HepG2 (cell line): ENCODE measurements around the gene TRIM54. TPM values are rescaled to one million over a fixed set of nuclear protein-coding genes. Genes with fewer than 3 reads are reported as not detected.

ENCODE experiments used
- BCL6 ChIP-seq: IDR thresholded peaks from 2 replicates; pipeline ENCODE4 v1.6.1; 2016; ENCODE audit warnings: missing genetic modification reagents, missing compliant biosample characterization
- FLYWCH1 ChIP-seq: sonication (generic); formaldehyde crosslinking; IDR thresholded peaks from 2 replicates; pipeline ENCODE4 v1.8.1; 2023; ENCODE audit warnings: mild to moderate bottlenecking, missing genetic modification reagents
- FOSL1 ChIP-seq: sonication (generic); formaldehyde crosslinking; IDR thresholded peaks from 2 replicates; pipeline ENCODE4 v1.9.0; 2021; ENCODE audit warnings: missing genetic modification reagents, borderline replicate concordance
- GATA4 ChIP-seq: sonication (generic); IDR thresholded peaks from 2 replicates; pipeline ENCODE4 v1.6.1; 2016; ENCODE audit warnings: antibody characterized with exemption, low read depth, borderline replicate concordance
- GFI1 ChIP-seq: sonication (generic); formaldehyde crosslinking; IDR thresholded peaks from 2 replicates; pipeline ENCODE4 v1.5.0; 2020; ENCODE audit warnings: missing genetic modification reagents, mild to moderate bottlenecking, borderline replicate concordance
- GTF2F1 ChIP-seq: fragments of 150-350 bp; IDR thresholded peaks from 2 replicates; pipeline ENCODE4 v1.6.1; 2014; ENCODE audit warnings: low read length
- HMGXB4 ChIP-seq, 2 experiments: sonication (generic) in 1 of 2; formaldehyde crosslinking in 1 of 2; IDR thresholded peaks; 2 replicates each; pipeline versions ENCODE4 v1.4.0 to v1.6.1; 2018 to 2020; ENCODE audit warnings: missing genetic modification reagents in 2 of 2, borderline replicate concordance in 1 of 2, low read depth in 1 of 2, mild to moderate bottlenecking in 1 of 2, missing biosample characterization in 1 of 2
- NCOA2 ChIP-seq: sonication (generic); formaldehyde crosslinking; IDR thresholded peaks from 2 replicates; pipeline ENCODE4 v1.8.0; 2022; ENCODE audit warnings: inconsistent platforms
- PAX8 ChIP-seq: sonication (generic); formaldehyde crosslinking; IDR thresholded peaks from 2 replicates; pipeline ENCODE4 v1.8.0; 2022; ENCODE audit warnings: mild to moderate bottlenecking, missing genetic modification reagents, borderline replicate concordance
- THAP9 ChIP-seq: sonication (generic); formaldehyde crosslinking; IDR thresholded peaks from 2 replicates; pipeline ENCODE4; 2020; ENCODE audit warnings: missing genetic modification reagents, mild to moderate bottlenecking, borderline replicate concordance
- TRIM22 ChIP-seq: fragments of 450-650 bp; IDR thresholded peaks from 2 replicates; pipeline ENCODE4 v1.6.1; 2017
- ZBTB20 ChIP-seq: sonication (generic); formaldehyde crosslinking; IDR thresholded peaks from 2 replicates; pipeline ENCODE4 v1.8.1; 2023; ENCODE audit warnings: missing genetic modification reagents, low read depth, mild to moderate bottlenecking, borderline replicate concordance
- ZBTB7A ChIP-seq: sonication (generic); formaldehyde crosslinking; IDR thresholded peaks from 2 replicates; pipeline ENCODE4 v1.8.0; 2022; ENCODE audit warnings: mild to moderate bottlenecking, missing genetic modification reagents
- ZMAT5 ChIP-seq: sonication (generic); formaldehyde crosslinking; IDR thresholded peaks from 2 replicates; pipeline ENCODE4 v1.5.0; 2020; ENCODE audit warnings: mild to moderate bottlenecking, low read depth, missing genetic modification reagents, borderline replicate concordance
- ZNF431 ChIP-seq: sonication (generic); formaldehyde crosslinking; IDR thresholded peaks from 2 replicates; pipeline ENCODE4 v1.9.0; 2022; ENCODE audit warnings: missing genetic modification reagents, low read depth, mild to moderate bottlenecking, borderline replicate concordance
- ZNF501 ChIP-seq: sonication (generic); formaldehyde crosslinking; IDR thresholded peaks from 2 replicates; pipeline ENCODE4 v1.5.1; 2020; ENCODE audit warnings: mild to moderate bottlenecking, moderate library complexity, missing genetic modification reagents
- ZNF674 ChIP-seq: sonication (generic); formaldehyde crosslinking; IDR thresholded peaks from 2 replicates; pipeline ENCODE4 v1.5.0; 2020; ENCODE audit warnings: low read depth, mild to moderate bottlenecking, missing genetic modification reagents
- ZNF777 ChIP-seq: sonication (generic); formaldehyde crosslinking; IDR thresholded peaks from 2 replicates; pipeline ENCODE4 v1.4.0; 2020; ENCODE audit warnings: missing genetic modification reagents
- ZNF781 ChIP-seq: sonication (generic); formaldehyde crosslinking; IDR thresholded peaks from 2 replicates; pipeline ENCODE4 v1.5.1; 2020; ENCODE audit warnings: borderline replicate concordance, mild to moderate bottlenecking, missing genetic modification reagents; ENCODE audit errors: not compliant biosample characterization
- ZSCAN29 ChIP-seq: sonication (generic); formaldehyde crosslinking; conservative IDR thresholded peaks from 2 replicates; pipeline ENCODE4 v1.4.0; 2020; ENCODE audit warnings: mild to moderate bottlenecking, missing genetic modification reagents
- polyA plus RNA-seq, 8 experiments: library from polyadenylated mRNA; depleted of rRNA in 3 of 8; stranded (reverse) in 7 of 8; unstranded in 1 of 8; fragments of >200 nt; fragmentation: Illumina TruSeq in 4 of 8; extraction: Trizol in 4 of 8; gene quantifications; 2 replicates each; pipeline versions ENCODE4 v1.2.1 to v1.2.3, GENCODE V29; 2011 to 2016; ENCODE audit warnings: low read depth in 4 of 8, missing spikeins in 1 of 8, mixed read lengths in 1 of 8; ENCODE audit not compliant: insufficient read depth in 1 of 8
- total RNA-seq, 5 experiments: library from RNA; depleted of rRNA; stranded (reverse); fragments of >200 nt; fragmentation: Illumina TruSeq; extraction: Trizol; gene quantifications; 2 replicates each; pipeline ENCODE4 v1.2.3, GENCODE V29; 2016; ENCODE audit warnings: low read depth in 1 of 5

Gene TRIM54
- total and polyA plus RNA-seq, 2 of the 13 experiments (the other 11 are each of a cell fraction or from before 2014, with no cell fraction given): 0.07 to 0.13 TPM

- TF ChIP-seq TRIM22 (no peak), GFI1 (CRISPR knock-in tag) (no peak; the same call in 1 of the 2 replicates), BCL6 (CRISPR knock-in tag) (no peak), ZMAT5 (no peak), GTF2F1 (no peak), ZSCAN29 (no peak), ZBTB20 (CRISPR knock-in tag) (peak; percentile 33; the same call in 1 of the 2 replicates), HMGXB4 (CRISPR knock-in tag; IDR thresholded peaks at IDR 0.05; ENCODE audit: borderline replicate concordance in 1 of 2, low read depth in 1 of 2) (peak; percentile 82 to 87), ZNF501 (CRISPR knock-in tag) (peak; percentile 85), FLYWCH1 (CRISPR knock-in tag) (no peak), ZNF431 (CRISPR knock-in tag) (0 out of 2 replicates have a peak, but pooled peaks have one; percentile 32), THAP9 (CRISPR knock-in tag) (peak; percentile 25; the same call in 1 of the 2 replicates), ZBTB7A (no peak), ZNF781 (CRISPR knock-in tag) (peak; percentile 64), GATA4 (no peak), FOSL1 (CRISPR knock-in tag) (no peak), NCOA2 (peak; percentile 25; the same call in 1 of the 2 replicates), ZNF674 (CRISPR knock-in tag) (no peak), ZNF777 (peak; percentile 93), PAX8 (no peak)
These were observed 21.1 kb downstream of the TRIM54 start (continued) for GRCh38 chr2:27303093-27304025.
